ENCODE data around the gene PTPRH.
"Not testable (repeated sequence)": the region's sequence is repeated elsewhere in the genome, so short reads cannot be mapped to it uniquely, and the experiment has no call there.

The PTPRH gene

GRCh38 chr19:55228015-55228391 lies 18.7 kb upstream of the PTPRH start:
- TF ChIP-seq CTCF (IDR thresholded peaks at IDR 0.05; ENCODE audit: low read depth, low read length): no peak
- no peak for DNase-seq (ENCODE audit: extremely low read depth, low read depth)

GRCh38 chr19:55227241-55228014 lies 18.1 kb upstream of the PTPRH start:
- no peak for TF ChIP-seq CTCF (IDR thresholded peaks at IDR 0.05; ENCODE audit: low read depth, low read length)
- DNase-seq (ENCODE audit: extremely low read depth, low read depth): no peak

GRCh38 chr19:55226788-55227187 lies 17.5 kb upstream of the PTPRH start:
- no peak for DNase-seq (ENCODE audit: extremely low read depth, low read depth)
- TF ChIP-seq CTCF (IDR thresholded peaks at IDR 0.05; ENCODE audit: low read depth, low read length): no peak

- no peak for TF ChIP-seq CTCF (IDR thresholded peaks at IDR 0.05; ENCODE audit: low read depth, low read length)
Measured at GRCh38 chr19:55226273-55226672, 17.0 kb upstream of the PTPRH start.

GRCh38 chr19:55225415-55225958 lies 16.2 kb upstream of the PTPRH start:
- DNase-seq (ENCODE audit: extremely low read depth, low read depth): no peak
- no peak for TF ChIP-seq CTCF (IDR thresholded peaks at IDR 0.05; ENCODE audit: low read depth, low read length)

More at GRCh38 chr19:55226273-55226672, 17.0 kb upstream of the PTPRH start:
- DNase-seq (ENCODE audit: extremely low read depth, low read depth): no peak

- DNase-seq (ENCODE audit: extremely low read depth, low read depth): not testable (repeated sequence)
Measured at GRCh38 chr19:55224679-55225414, 15.5 kb upstream of the PTPRH start.

GRCh38 chr19:55224038-55224665 lies 14.9 kb upstream of the PTPRH start:
- no peak for DNase-seq (ENCODE audit: extremely low read depth, low read depth)
- no peak for TF ChIP-seq CTCF (IDR thresholded peaks at IDR 0.05; ENCODE audit: low read depth, low read length)

Measured in AG09319 (cell line).